Stomach (tissue), 9 donors: ENCODE results near the gene GNG2. TPM values are rescaled to one million over a fixed set of nuclear protein-coding genes. Genes with fewer than 3 reads are reported as not detected.

Experiments used
- DNase-seq, 2 donors: peaks; one replicate each; pipeline versions ENCODE4 v3.0.0 to v3.0.0-alpha.2; 2013 to 2019
- H3K27ac ChIP-seq, 5 donors: fragments of 200-600 bp in 4 of 5; sonication (generic) in 4 of 5; one replicate each; pipeline ENCODE4 v1.5.1; 2013 to 2019; ENCODE audit warnings: mild to moderate bottlenecking in 1 of 5, moderate library complexity in 1 of 5
- H3K27me3 ChIP-seq, 3 donors: fragments of 200-600 bp; sonication (generic); one replicate each; pipeline ENCODE4 v1.5.1; 2017 to 2019; ENCODE audit warnings: mixed run types in 1 of 3
- H3K36me3 ChIP-seq, 4 donors: fragments of 200-600 bp; sonication (generic); 1 replicate in 3 of 4; 2 replicates in 1 of 4; pipeline ENCODE4 v1.5.1; 2016 to 2019
- H3K4me1 ChIP-seq, 4 donors: fragments of 200-600 bp; sonication (generic); one replicate each; pipeline ENCODE4 v1.5.1; 2016 to 2019
- H3K4me3 ChIP-seq, 4 donors: fragments of 200-600 bp; sonication (generic) in 3 of 4; one replicate each; pipeline ENCODE4 v1.5.1; 2016 to 2019; ENCODE audit warnings: mild to moderate bottlenecking in 1 of 4
- H3K9me3 ChIP-seq, 4 donors: fragments of 200-600 bp; sonication (generic); one replicate each; pipeline ENCODE4 v1.5.1; 2016 to 2019
- EP300 ChIP-seq: sonication (generic); formaldehyde crosslinking; IDR thresholded peaks from one replicate; pipeline ENCODE4 v1.6.1; 2017; ENCODE audit warnings: antibody characterized with exemption
- POLR2A ChIP-seq, 4 donors: fragments of 450-650 bp; IDR thresholded peaks; one replicate each; pipeline ENCODE4 v1.6.1; 2016; ENCODE audit warnings: antibody characterized with exemption in 4 of 4, control low read depth in 2 of 4, mild to moderate bottlenecking in 1 of 4, moderate library complexity in 1 of 4
- POLR2AphosphoS5 ChIP-seq, 3 donors: sonication (generic); formaldehyde crosslinking; IDR thresholded peaks; one replicate each; pipeline ENCODE4 v1.6.1; 2016; ENCODE audit warnings: antibody characterized with exemption in 3 of 3
- whole genome bisulfite sequencing, 5 donors: extraction: QIAGEN DNeasy Blood & Tissue Kit in 3 of 5; methylation state at CpG; one replicate each; pipeline versions ENCODE4 v1.1.5 to v1.1.7; 2013 to 2018; 5-methylcytosine and 5-hydroxymethylcytosine counted together
- intact Hi-C: fragments of 100-400 bp; cut with DNase I; formaldehyde crosslinking; loops from one replicate; pipeline ENCODE4 v1.15.1; 2023; ENCODE audit warnings: low total_unique reads
- polyA plus RNA-seq, 3 donors: library from polyadenylated mRNA; stranded (reverse); fragments of 200-250 nt; gene quantifications; one replicate each; pipeline ENCODE4 v1.2.3, GENCODE V29; 2013
- total RNA-seq, 5 donors: library from RNA; depleted of rRNA; stranded (reverse); fragments of >200 nt; gene quantifications; one replicate each; pipeline versions ENCODE4 v1.1.0 to v1.2.3, GENCODE V29; 2014 to 2016
- TF ChIP-seq, protein P1 (sequence below), 7 experiments: fragments of 450-650 bp in 4 of 7; fragments of 200-600 bp in 3 of 7; sonication (generic) in 3 of 7; IDR thresholded peaks; one replicate each; pipeline ENCODE4 v1.5.1; 2016 to 2019; ENCODE audit warnings: antibody characterized with exemption in 7 of 7, control low read depth in 2 of 7, mild to moderate bottlenecking in 1 of 7
- donor health status: healthy with polysubstance abuse.
- donor health status: Bipolar disorder and iron deficiency.
- donor health status: healthy.

Gene GNG2
- total and polyA plus RNA-seq, 8 donors: 0.58 to 23.3 (median 9.2) TPM

DNA sequence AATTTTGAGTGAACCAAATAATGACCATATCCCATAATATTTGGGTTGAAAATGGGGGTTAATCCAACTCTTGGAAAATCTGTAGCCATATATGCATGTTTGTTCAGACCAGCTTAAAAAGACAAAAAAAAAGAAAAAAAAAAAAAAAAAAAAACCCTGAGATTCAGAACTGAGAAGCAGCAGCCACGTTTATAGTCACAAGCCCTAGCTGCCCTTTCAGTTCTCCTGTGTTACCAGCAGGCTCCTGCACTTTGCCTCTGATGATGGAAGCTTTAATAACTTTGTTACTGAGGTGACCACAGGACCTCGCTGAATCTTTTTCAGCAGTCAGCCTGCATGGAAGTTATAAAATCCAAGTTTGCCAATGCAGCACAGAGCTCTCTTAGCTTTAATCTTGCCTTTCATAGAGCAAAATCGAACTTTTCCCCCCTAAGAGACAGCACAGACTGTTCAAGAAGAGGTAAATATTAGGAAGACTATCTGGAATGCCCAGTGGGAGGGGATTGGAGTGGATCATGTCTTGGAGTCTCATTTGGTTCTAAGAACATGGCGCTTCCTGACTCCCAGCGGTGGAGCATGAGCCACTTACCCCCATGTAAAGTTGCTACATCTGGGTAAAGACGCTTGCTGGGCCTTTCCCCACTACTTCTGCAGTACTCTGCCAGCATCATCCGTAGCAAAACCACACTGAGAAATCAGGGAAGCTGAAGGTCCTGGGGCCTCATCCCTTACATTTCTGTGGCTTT, 20.6 kb downstream of the GNG2 start:
- 64 to 73% (median 66%) methylated on average over 7 of the region's 7 CpGs for WGBS, 5 donors
- intact Hi-C loops: no loop called here
- Histone ChIP-seq H3K4me3 (no peak overlapping the region), H3K27me3 (no peaks in the 10 kb centered on the region), H3K9me3 (no peaks in the 10 kb centered on the region), H3K36me3 (no peaks in the 10 kb centered on the region), H3K4me1 (peaks cover 0 to 35% (median 11%) of the 10 kb centered on the region in 4 donors), H3K27ac (peak overlapping the region in 1 of 5 donors; percentile 16)
- no peak for DNase-seq
- no peak for TF ChIP-seq EP300
- no peak for TF ChIP-seq POLR2AphosphoS5 (IDR thresholded peaks at IDR 0.05)
- no peak for TF ChIP-seq POLR2A (IDR thresholded peaks at IDR 0.05)
- TF ChIP-seq, protein P1, sequence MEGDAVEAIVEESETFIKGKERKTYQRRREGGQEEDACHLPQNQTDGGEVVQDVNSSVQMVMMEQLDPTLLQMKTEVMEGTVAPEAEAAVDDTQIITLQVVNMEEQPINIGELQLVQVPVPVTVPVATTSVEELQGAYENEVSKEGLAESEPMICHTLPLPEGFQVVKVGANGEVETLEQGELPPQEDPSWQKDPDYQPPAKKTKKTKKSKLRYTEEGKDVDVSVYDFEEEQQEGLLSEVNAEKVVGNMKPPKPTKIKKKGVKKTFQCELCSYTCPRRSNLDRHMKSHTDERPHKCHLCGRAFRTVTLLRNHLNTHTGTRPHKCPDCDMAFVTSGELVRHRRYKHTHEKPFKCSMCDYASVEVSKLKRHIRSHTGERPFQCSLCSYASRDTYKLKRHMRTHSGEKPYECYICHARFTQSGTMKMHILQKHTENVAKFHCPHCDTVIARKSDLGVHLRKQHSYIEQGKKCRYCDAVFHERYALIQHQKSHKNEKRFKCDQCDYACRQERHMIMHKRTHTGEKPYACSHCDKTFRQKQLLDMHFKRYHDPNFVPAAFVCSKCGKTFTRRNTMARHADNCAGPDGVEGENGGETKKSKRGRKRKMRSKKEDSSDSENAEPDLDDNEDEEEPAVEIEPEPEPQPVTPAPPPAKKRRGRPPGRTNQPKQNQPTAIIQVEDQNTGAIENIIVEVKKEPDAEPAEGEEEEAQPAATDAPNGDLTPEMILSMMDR (IDR thresholded peaks at IDR 0.05): no peak

DNA sequence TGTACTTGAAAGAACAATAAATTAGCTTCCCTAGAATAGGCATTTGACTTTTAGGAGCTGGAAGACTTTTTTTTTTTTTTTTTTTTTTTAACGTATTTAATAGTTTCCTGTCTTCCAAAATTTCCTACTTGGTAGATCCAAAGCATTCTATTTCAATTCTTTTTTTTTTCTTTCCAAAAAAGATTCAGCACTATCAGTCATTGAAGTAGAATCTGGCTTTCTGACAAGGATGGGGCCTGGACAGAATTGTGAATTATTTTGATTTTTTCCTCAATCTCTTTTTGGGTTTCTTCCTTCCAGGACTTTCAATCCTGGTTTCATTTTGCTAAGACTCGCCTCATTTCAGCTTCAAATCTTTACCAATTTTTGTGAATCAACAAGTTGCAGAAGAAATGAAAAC, 21.2 kb downstream of the GNG2 start:
- intact Hi-C loops: no loop called here

DNA sequence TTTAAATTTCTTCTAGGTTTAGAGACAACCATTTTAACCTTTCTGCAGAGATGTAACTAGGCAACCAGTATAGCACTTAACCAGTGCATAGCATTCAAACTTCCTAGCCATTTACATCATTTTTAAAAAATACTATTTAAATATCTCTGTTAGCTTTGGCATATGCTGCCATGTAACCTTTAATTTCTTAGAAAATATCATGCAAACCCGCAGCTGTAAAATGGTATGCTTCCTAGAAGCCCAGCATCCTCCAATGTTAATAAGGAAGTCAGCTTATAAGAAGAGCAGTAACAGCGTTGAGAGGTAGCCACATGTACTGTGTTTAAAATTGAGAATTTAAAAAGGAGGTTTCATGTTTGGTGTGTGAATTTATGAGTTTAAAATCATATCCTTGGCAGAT, 22.8 kb downstream of the GNG2 start:
- no peaks in the 10 kb centered on the region for H3K9me3 ChIP-seq
- H3K27me3 ChIP-seq: no peaks in the 10 kb centered on the region
- TF ChIP-seq POLR2AphosphoS5 (IDR thresholded peaks at IDR 0.05): no peak
- TF ChIP-seq, protein P1 (IDR thresholded peaks at IDR 0.05): no peak
- TF ChIP-seq POLR2A (IDR thresholded peaks at IDR 0.05): no peak
- TF ChIP-seq EP300: no peak
- no peak overlapping the region for H3K27ac ChIP-seq
- 65 to 78% (median 72%) methylated on average over 2 of the region's 2 CpGs for WGBS, 5 donors
- DNase-seq: no peak
- no peak overlapping the region for H3K4me3 ChIP-seq
- peaks cover 0 to 35% (median 11%) of the 10 kb centered on the region in 4 donors for H3K4me1 ChIP-seq
- intact Hi-C loops: no loop called here
- no peaks in the 10 kb centered on the region for H3K36me3 ChIP-seq

More for the DNA sequence above, 21.2 kb downstream of the GNG2 start:
- no peak for DNase-seq
- Histone ChIP-seq H3K27ac (peak overlapping the region in 1 of 5 donors; percentile 16), H3K27me3 (no peaks in the 10 kb centered on the region), H3K9me3 (no peaks in the 10 kb centered on the region), H3K4me1 (peaks cover 0 to 35% (median 11%) of the 10 kb centered on the region in 4 donors), H3K4me3 (no peak overlapping the region), H3K36me3 (no peaks in the 10 kb centered on the region)
- TF ChIP-seq POLR2AphosphoS5 (IDR thresholded peaks at IDR 0.05) (no peak), EP300 (no peak), POLR2A (IDR thresholded peaks at IDR 0.05) (no peak)
- TF ChIP-seq, protein P1 (IDR thresholded peaks at IDR 0.05): no peak
- 68 to 83% (median 76%) methylated on average over 2 of the region's 2 CpGs for WGBS, 5 donors

DNA sequence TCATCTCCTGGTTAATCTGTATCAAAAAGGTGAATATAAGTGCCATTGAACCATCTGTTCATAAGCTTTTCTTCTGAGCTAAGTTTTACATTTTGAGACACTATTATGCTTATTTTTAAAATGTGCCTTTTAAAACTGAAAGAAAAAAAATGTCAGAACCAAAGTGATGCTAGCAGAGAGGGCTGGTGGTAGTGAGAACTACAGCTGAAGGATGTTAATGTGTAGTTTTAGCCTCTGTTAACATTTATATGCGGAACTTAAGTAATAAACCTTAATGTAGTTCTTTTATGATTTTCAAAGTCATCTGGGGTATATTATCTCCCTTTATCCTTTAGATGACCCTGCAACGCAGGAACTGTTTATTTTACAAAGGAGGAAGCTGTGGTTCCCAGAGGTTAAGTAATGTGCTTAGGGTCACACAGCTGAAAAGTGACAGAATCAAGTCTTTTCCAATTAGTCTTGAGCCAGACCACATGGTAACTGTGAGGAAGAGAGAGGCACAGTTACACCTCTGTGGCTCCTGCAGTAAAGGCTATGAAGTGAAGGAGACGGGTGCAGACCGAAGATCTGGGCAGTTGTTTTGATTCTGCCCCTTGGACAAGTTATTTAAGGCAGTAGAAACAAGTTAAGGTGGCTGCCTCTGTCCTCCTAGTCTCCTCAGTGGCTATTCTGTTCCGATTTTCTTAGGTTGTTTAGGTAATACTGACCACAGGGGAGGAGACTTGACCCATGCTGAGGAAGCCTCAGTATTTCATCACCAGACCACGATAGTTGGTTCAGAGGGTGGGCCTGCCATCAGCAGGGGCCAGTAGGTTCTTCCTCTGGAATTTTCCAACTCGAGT, 23.9 kb downstream of the GNG2 start:
- WGBS, 5 donors: 32 to 55% (median 47%) methylated on average over 7 of the region's 7 CpGs
- TF ChIP-seq POLR2AphosphoS5 (IDR thresholded peaks at IDR 0.05): no peak
- TF ChIP-seq POLR2A (IDR thresholded peaks at IDR 0.05): no peak
- peak in 1 of 2 donors; percentile 66 for DNase-seq
- intact Hi-C loops: no loop called here
- Histone ChIP-seq H3K27me3 (no peaks in the 10 kb centered on the region), H3K4me3 (no peak overlapping the region), H3K36me3 (no peaks in the 10 kb centered on the region), H3K27ac (peak overlapping the region in 4 of 5 donors; percentile 12 to 61 (median 44)), H3K9me3 (no peaks in the 10 kb centered on the region), H3K4me1 (peaks cover 0 to 35% (median 11%) of the 10 kb centered on the region in 4 donors)
